Effector memory CD8-positive, alpha-beta T cell (primary cell): ENCODE data around the gene C1orf210.

ENCODE experiments used
- ATAC-seq: fragments of 150-1000 bp; cut with Tn5 transposase; replicated peaks from 2 replicates; pipeline ENCODE4 v1.10.0; 2021; ENCODE audit warnings: mild to moderate bottlenecking, moderate library complexity
- DNase-seq, 3 experiments: peaks; one replicate each; pipeline ENCODE4 v3.0.0; 2021
- H3K27ac Mint-ChIP-seq, 2 donors: one replicate each; pipeline ENCODE4 v1.8.0; 2022; ENCODE audit warnings: mild to moderate bottlenecking in 2 of 2, mixed read lengths in 2 of 2, moderate library complexity in 2 of 2
- H3K27me3 Mint-ChIP-seq, 2 donors: one replicate each; pipeline ENCODE4 v1.8.0; 2022; ENCODE audit warnings: mixed read lengths in 2 of 2
- H3K36me3 Mint-ChIP-seq: one replicate; pipeline ENCODE4 v1.8.0; 2022; ENCODE audit warnings: mild to moderate bottlenecking, moderate library complexity, mixed read lengths; ENCODE audit not compliant: insufficient read depth
- H3K4me1 Mint-ChIP-seq, 2 donors: one replicate each; pipeline ENCODE4 v1.8.0; 2022; ENCODE audit warnings: low read depth in 2 of 2, mixed read lengths in 2 of 2
- H3K4me3 Mint-ChIP-seq, 2 donors: one replicate each; pipeline ENCODE4 v1.8.0; 2022; ENCODE audit warnings: mild to moderate bottlenecking in 2 of 2, mixed read lengths in 2 of 2, moderate library complexity in 2 of 2
- H3K9me3 Mint-ChIP-seq, 2 donors: one replicate each; pipeline ENCODE4 v1.8.0; 2022; ENCODE audit warnings: mixed read lengths in 2 of 2

The C1orf210 gene

DNA sequence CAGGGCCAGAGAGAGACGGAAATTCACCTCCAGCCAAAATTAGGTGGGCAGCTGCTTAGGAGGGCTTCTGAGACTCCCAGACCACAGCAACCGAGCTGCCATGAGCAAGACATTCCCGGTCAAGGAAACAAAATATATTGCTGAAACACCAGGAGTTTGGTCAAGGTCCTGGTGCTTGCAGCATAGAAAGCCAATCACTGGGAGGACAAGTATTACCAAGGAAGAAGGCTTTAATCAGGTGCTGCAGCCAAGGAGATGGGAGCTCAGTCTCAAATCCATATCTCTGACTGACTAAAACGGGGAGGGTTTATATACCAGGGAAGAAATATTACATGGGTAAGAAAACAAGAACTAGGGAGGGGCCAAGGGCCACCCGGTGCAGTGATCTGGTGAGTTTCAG is 34.4 kb downstream of the C1orf210 start:
- Mint-ChIP-seq H3K27ac (no peak overlapping the region), H3K4me3 (no peak overlapping the region), H3K9me3 (no peaks in the 10 kb centered on the region)

GRCh38 chr1:43250351-43250761 is 35.0 kb downstream of the C1orf210 start:
- H3K27ac Mint-ChIP-seq, result no peak overlapping the region
- H3K9me3 Mint-ChIP-seq, result no peaks in the 10 kb centered on the region
- H3K27me3 Mint-ChIP-seq, result peaks cover 33 to 47% of the 10 kb centered on the region in 2 donors
- H3K4me3 Mint-ChIP-seq, result no peak overlapping the region
- ATAC-seq (no peak), DNase-seq (no peak)
- H3K36me3 Mint-ChIP-seq, result no peaks in the 10 kb centered on the region
- no peaks in the 10 kb centered on the region for H3K4me1 Mint-ChIP-seq

More for the DNA sequence above, 34.4 kb downstream of the C1orf210 start:
- no peaks in the 10 kb centered on the region for H3K4me1 Mint-ChIP-seq
- H3K36me3 Mint-ChIP-seq, result no peaks in the 10 kb centered on the region
- ATAC-seq, result no peak
- peaks cover 28 to 54% of the 10 kb centered on the region in 2 donors for H3K27me3 Mint-ChIP-seq
- DNase-seq, result no peak

DNA sequence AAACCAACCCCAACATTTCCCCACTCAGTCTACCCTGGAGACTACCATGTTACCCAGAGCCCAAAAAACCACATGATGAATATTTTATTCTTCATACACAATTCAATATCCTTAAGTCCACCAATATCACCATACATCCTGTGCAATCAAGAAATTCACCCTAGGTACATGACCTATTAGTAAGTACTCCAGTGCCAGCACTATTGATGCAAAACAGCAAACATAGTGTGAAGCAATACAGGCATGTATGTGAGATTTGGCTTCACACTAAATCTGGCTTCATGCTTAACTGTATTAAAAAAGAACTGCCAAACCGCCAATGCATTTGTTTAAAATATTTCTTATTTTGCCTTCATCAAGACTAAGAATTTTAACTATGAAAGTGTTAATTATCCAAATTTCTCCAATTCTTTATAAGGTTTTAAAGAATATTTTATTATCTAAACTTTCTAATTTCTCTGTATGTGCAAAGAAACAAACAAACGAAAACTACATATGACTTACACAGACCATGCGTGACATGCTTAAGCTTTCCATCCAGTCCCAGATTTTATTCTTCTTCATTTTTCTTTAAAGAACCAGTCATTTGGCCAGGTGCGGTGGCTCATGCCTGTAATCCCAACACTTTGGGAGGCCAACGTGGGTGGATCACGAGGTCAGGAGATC is 38.0 kb downstream of the C1orf210 start:
- no peaks in the 10 kb centered on the region for H3K4me1 Mint-ChIP-seq
- H3K4me3 Mint-ChIP-seq, result no peak overlapping the region
- ATAC-seq (no peak), DNase-seq (no peak)
- no peak overlapping the region for H3K27ac Mint-ChIP-seq
- peaks cover 3% of the 10 kb centered on the region for H3K36me3 Mint-ChIP-seq
- H3K9me3 Mint-ChIP-seq, result no peaks in the 10 kb centered on the region
- H3K27me3 Mint-ChIP-seq, result peaks cover 29 to 30% of the 10 kb centered on the region in 2 donors

GRCh38 chr1:43246466-43247213 is 38.7 kb downstream of the C1orf210 start:
- peaks cover 3% of the 10 kb centered on the region for H3K36me3 Mint-ChIP-seq
- ATAC-seq (no peak), DNase-seq (no peak)
- peaks cover 35 to 37% of the 10 kb centered on the region in 2 donors for H3K27me3 Mint-ChIP-seq
- H3K27ac Mint-ChIP-seq, result no peak overlapping the region
- H3K9me3 Mint-ChIP-seq, result no peaks in the 10 kb centered on the region
- H3K4me1 Mint-ChIP-seq, result no peaks in the 10 kb centered on the region
- no peak overlapping the region for H3K4me3 Mint-ChIP-seq

GRCh38 chr1:43243299-43243698 is 42.1 kb downstream of the C1orf210 start:
- ATAC-seq (no peak), DNase-seq (no peak)
- Mint-ChIP-seq H3K9me3 (no peaks in the 10 kb centered on the region), H3K4me3 (no peak overlapping the region), H3K4me1 (no peaks in the 10 kb centered on the region), H3K27ac (peak overlapping the region in 1 of 2 donors; percentile 55), H3K27me3 (peaks cover 30 to 37% of the 10 kb centered on the region in 2 donors), H3K36me3 (peaks cover 6% of the 10 kb centered on the region)

GRCh38 chr1:43241413-43241836 is 44.0 kb downstream of the C1orf210 start:
- H3K4me3 Mint-ChIP-seq, result no peak overlapping the region

GRCh38 chr1:43239484-43239883 is 45.9 kb downstream of the C1orf210 start:
- H3K4me3 Mint-ChIP-seq, result no peak overlapping the region
- peaks cover 40 to 43% of the 10 kb centered on the region in 2 donors for H3K27me3 Mint-ChIP-seq
- no peaks in the 10 kb centered on the region for H3K4me1 Mint-ChIP-seq
- H3K36me3 Mint-ChIP-seq, result peaks cover 6% of the 10 kb centered on the region
- no peak overlapping the region for H3K27ac Mint-ChIP-seq
- ATAC-seq, result no peak
- H3K9me3 Mint-ChIP-seq, result no peaks in the 10 kb centered on the region
- DNase-seq, result no peak

More at GRCh38 chr1:43241413-43241836, 44.0 kb downstream of the C1orf210 start:
- Mint-ChIP-seq H3K4me1 (no peaks in the 10 kb centered on the region), H3K9me3 (no peaks in the 10 kb centered on the region), H3K27ac (no peak overlapping the region), H3K36me3 (peaks cover 6% of the 10 kb centered on the region), H3K27me3 (peaks cover 28 to 36% of the 10 kb centered on the region in 2 donors)
- ATAC-seq (no peak), DNase-seq (no peak)

GRCh38 chr1:43238991-43239469 is 46.4 kb downstream of the C1orf210 start:
- ATAC-seq (no peak), DNase-seq (no peak)
- Mint-ChIP-seq H3K4me3 (no peak overlapping the region), H3K36me3 (peaks cover 3% of the 10 kb centered on the region), H3K9me3 (no peaks in the 10 kb centered on the region), H3K4me1 (no peaks in the 10 kb centered on the region), H3K27me3 (peaks cover 40 to 45% of the 10 kb centered on the region in 2 donors), H3K27ac (no peak overlapping the region)

- H3K9me3 Mint-ChIP-seq, result no peaks in the 10 kb centered on the region
- DNase-seq (no peak), ATAC-seq (no peak)
- H3K36me3 Mint-ChIP-seq, result peaks cover 3% of the 10 kb centered on the region
- H3K27ac Mint-ChIP-seq, result no peak overlapping the region
- peaks cover 33 to 40% of the 10 kb centered on the region in 2 donors for H3K27me3 Mint-ChIP-seq
- H3K4me1 Mint-ChIP-seq, result no peaks in the 10 kb centered on the region
- no peak overlapping the region for H3K4me3 Mint-ChIP-seq
Measured at GRCh38 chr1:43238085-43238484, 47.3 kb downstream of the C1orf210 start.

- H3K27ac Mint-ChIP-seq, result peak overlapping the region in 1 of 2 donors; percentile 33
- H3K4me3 Mint-ChIP-seq, result no peak overlapping the region
- peaks cover 30 to 36% of the 10 kb centered on the region in 2 donors for H3K27me3 Mint-ChIP-seq
- no peaks in the 10 kb centered on the region for H3K9me3 Mint-ChIP-seq
- DNase-seq (no peak), ATAC-seq (no peak)
- no peaks in the 10 kb centered on the region for H3K4me1 Mint-ChIP-seq
- H3K36me3 Mint-ChIP-seq, result peaks cover 3% of the 10 kb centered on the region
Measured at GRCh38 chr1:43237121-43237520, 48.3 kb downstream of the C1orf210 start.

- DNase-seq (no peak), ATAC-seq (no peak)
- Mint-ChIP-seq H3K9me3 (no peaks in the 10 kb centered on the region), H3K36me3 (peaks cover 2% of the 10 kb centered on the region), H3K27me3 (peaks cover 18 to 21% of the 10 kb centered on the region in 2 donors), H3K27ac (no peak overlapping the region), H3K4me3 (no peak overlapping the region), H3K4me1 (no peaks in the 10 kb centered on the region)
Measured at GRCh38 chr1:43235451-43236121, 49.8 kb downstream of the C1orf210 start.

GRCh38 chr1:43235040-43235439 is 50.3 kb downstream of the C1orf210 start:
- ATAC-seq, result no peak
- H3K4me3 Mint-ChIP-seq, result no peak overlapping the region
- no peaks in the 10 kb centered on the region for H3K36me3 Mint-ChIP-seq
- no peaks in the 10 kb centered on the region for H3K4me1 Mint-ChIP-seq
- H3K27ac Mint-ChIP-seq, result no peak overlapping the region
- peaks cover 17 to 18% of the 10 kb centered on the region in 2 donors for H3K27me3 Mint-ChIP-seq
- DNase-seq, result no peak
- H3K9me3 Mint-ChIP-seq, result no peaks in the 10 kb centered on the region

GRCh38 chr1:43234267-43234666 is 51.1 kb downstream of the C1orf210 start:
- no peaks in the 10 kb centered on the region for H3K36me3 Mint-ChIP-seq

More at GRCh38 chr1:43234267-43234666, 51.1 kb downstream of the C1orf210 start:
- H3K9me3 Mint-ChIP-seq, result no peaks in the 10 kb centered on the region
- DNase-seq (no peak), ATAC-seq (no peak)
- peaks cover 17 to 18% of the 10 kb centered on the region in 2 donors for H3K27me3 Mint-ChIP-seq
- no peak overlapping the region for H3K4me3 Mint-ChIP-seq
- no peaks in the 10 kb centered on the region for H3K4me1 Mint-ChIP-seq
- no peak overlapping the region for H3K27ac Mint-ChIP-seq
